ENCODE data around the gene TEX22. TPM values are rescaled to one million over a fixed set of nuclear protein-coding genes. Genes with fewer than 3 reads are reported as not detected.

The TEX22 gene
- total RNA-seq, 1 experiment from 2014 or later, result 0.87 TPM

GRCh38 chr14:105398726-105399465 lies 558 bp downstream of the TEX22 start (continued):
- TF ChIP-seq, protein P1, sequence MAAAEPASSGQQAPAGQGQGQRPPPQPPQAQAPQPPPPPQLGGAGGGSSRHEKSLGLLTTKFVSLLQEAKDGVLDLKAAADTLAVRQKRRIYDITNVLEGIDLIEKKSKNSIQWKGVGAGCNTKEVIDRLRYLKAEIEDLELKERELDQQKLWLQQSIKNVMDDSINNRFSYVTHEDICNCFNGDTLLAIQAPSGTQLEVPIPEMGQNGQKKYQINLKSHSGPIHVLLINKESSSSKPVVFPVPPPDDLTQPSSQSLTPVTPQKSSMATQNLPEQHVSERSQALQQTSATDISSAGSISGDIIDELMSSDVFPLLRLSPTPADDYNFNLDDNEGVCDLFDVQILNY (CRISPR knock-in tag; IDR thresholded peaks at IDR 0.05), result no peak; the same call in 1 of the 2 replicates
- TF ChIP-seq SMAD3 (CRISPR knock-in tag; IDR thresholded peaks at IDR 0.05; ENCODE audit: borderline replicate concordance), result no peak
- 0 out of 2 replicates have a peak, but pooled peaks have one; percentile 39 for TF ChIP-seq ETV6 (CRISPR knock-in tag; IDR thresholded peaks at IDR 0.05)
- TF ChIP-seq, protein P2, sequence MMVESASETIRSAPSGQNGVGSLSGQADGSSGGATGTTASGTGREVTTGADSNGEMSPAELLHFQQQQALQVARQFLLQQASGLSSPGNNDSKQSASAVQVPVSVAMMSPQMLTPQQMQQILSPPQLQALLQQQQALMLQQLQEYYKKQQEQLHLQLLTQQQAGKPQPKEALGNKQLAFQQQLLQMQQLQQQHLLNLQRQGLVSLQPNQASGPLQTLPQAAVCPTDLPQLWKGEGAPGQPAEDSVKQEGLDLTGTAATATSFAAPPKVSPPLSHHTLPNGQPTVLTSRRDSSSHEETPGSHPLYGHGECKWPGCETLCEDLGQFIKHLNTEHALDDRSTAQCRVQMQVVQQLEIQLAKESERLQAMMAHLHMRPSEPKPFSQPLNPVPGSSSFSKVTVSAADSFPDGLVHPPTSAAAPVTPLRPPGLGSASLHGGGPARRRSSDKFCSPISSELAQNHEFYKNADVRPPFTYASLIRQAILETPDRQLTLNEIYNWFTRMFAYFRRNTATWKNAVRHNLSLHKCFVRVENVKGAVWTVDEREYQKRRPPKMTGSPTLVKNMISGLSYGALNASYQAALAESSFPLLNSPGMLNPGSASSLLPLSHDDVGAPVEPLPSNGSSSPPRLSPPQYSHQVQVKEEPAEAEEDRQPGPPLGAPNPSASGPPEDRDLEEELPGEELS (CRISPR knock-in tag; IDR thresholded peaks at IDR 0.05), result peak; percentile 75
- peak; percentile 40; the same call in 1 of the 2 replicates for TF ChIP-seq NFYB (CRISPR knock-in tag; conservative IDR thresholded peaks at IDR 0.05; ENCODE audit: low read depth)
- TF ChIP-seq SMAD4 (CRISPR knock-in tag; IDR thresholded peaks at IDR 0.05), result no peak
- peak; percentile 66; the same call in 1 of the 2 replicates for TF ChIP-seq CREB1 (CRISPR knock-in tag; IDR thresholded peaks at IDR 0.05)
- peak; percentile 39; the same call in 1 of the 2 replicates for TF ChIP-seq ZNF121 (CRISPR knock-in tag; IDR thresholded peaks at IDR 0.05)
- no peak for TF ChIP-seq SOX15 (CRISPR knock-in tag; IDR thresholded peaks at IDR 0.05)
- no peak for TF ChIP-seq GTF2I (CRISPR knock-in tag; conservative IDR thresholded peaks at IDR 0.05)
- TF ChIP-seq ZNF396 (CRISPR knock-in tag; IDR thresholded peaks at IDR 0.05; ENCODE audit: borderline replicate concordance), result no peak
- TF ChIP-seq USF1 (CRISPR knock-in tag; IDR thresholded peaks at IDR 0.05), result 0 out of 2 replicates have a peak, but pooled peaks have one; percentile 36
- no peak for TF ChIP-seq ZNF671 (CRISPR knock-in tag; IDR thresholded peaks at IDR 0.05)
- no peak for TF ChIP-seq CBFB (CRISPR knock-in tag; IDR thresholded peaks at IDR 0.05; ENCODE audit: low read depth)
- TF ChIP-seq, protein P3, sequence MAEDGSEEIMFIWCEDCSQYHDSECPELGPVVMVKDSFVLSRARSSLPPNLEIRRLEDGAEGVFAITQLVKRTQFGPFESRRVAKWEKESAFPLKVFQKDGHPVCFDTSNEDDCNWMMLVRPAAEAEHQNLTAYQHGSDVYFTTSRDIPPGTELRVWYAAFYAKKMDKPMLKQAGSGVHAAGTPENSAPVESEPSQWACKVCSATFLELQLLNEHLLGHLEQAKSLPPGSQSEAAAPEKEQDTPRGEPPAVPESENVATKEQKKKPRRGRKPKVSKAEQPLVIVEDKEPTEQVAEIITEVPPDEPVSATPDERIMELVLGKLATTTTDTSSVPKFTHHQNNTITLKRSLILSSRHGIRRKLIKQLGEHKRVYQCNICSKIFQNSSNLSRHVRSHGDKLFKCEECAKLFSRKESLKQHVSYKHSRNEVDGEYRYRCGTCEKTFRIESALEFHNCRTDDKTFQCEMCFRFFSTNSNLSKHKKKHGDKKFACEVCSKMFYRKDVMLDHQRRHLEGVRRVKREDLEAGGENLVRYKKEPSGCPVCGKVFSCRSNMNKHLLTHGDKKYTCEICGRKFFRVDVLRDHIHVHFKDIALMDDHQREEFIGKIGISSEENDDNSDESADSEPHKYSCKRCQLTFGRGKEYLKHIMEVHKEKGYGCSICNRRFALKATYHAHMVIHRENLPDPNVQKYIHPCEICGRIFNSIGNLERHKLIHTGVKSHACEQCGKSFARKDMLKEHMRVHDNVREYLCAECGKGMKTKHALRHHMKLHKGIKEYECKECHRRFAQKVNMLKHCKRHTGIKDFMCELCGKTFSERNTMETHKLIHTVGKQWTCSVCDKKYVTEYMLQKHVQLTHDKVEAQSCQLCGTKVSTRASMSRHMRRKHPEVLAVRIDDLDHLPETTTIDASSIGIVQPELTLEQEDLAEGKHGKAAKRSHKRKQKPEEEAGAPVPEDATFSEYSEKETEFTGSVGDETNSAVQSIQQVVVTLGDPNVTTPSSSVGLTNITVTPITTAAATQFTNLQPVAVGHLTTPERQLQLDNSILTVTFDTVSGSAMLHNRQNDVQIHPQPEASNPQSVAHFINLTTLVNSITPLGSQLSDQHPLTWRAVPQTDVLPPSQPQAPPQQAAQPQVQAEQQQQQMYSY (CRISPR knock-in tag; IDR thresholded peaks at IDR 0.05), result no peak
- TF ChIP-seq ATF1 (CRISPR knock-in tag; IDR thresholded peaks at IDR 0.05), result no peak
- no peak for TF ChIP-seq MLX (CRISPR knock-in tag; IDR thresholded peaks at IDR 0.05)
- no peak for TF ChIP-seq CTCF (IDR thresholded peaks at IDR 0.05)
- TF ChIP-seq TEAD1 (CRISPR knock-in tag; IDR thresholded peaks at IDR 0.05), result no peak
- no peak for TF ChIP-seq ERG (CRISPR knock-in tag; IDR thresholded peaks at IDR 0.05)
- TF ChIP-seq ZNF532 (CRISPR knock-in tag; IDR thresholded peaks at IDR 0.05; ENCODE audit: borderline replicate concordance), result no peak
- TF ChIP-seq NR2C2 (CRISPR knock-in tag; IDR thresholded peaks at IDR 0.05), result 0 out of 2 replicates have a peak, but pooled peaks have one; percentile 47
- no peak for TF ChIP-seq RORB (CRISPR knock-in tag; IDR thresholded peaks at IDR 0.05)

Measured in WTC11 (cell line).